Endothelial cell (in vitro differentiated cells): ENCODE measurements around the gene PRPF6. TPM values are rescaled to one million over a fixed set of nuclear protein-coding genes. Genes with fewer than 3 reads are reported as not detected.
"Not testable (repeated sequence)": the region's sequence is repeated elsewhere in the genome, so short reads cannot be mapped to it uniquely, and the experiment has no call there.

Source experiments
- DNase-seq: peaks from one replicate; pipeline ENCODE4 v3.0.0; 2021; ENCODE audit warnings: low spot score
- H3K27ac Mint-ChIP-seq: one replicate; pipeline ENCODE4 v1.8.0; 2021; ENCODE audit warnings: mixed read lengths, inconsistent platforms; ENCODE audit not compliant: unreplicated experiment
- H3K27me3 Mint-ChIP-seq: one replicate; pipeline ENCODE4 v1.8.0; 2021; ENCODE audit warnings: mild to moderate bottlenecking, moderate library complexity, mixed read lengths, inconsistent platforms; ENCODE audit not compliant: unreplicated experiment
- H3K36me3 Mint-ChIP-seq: one replicate; pipeline ENCODE4 v1.8.0; 2021; ENCODE audit warnings: mild to moderate bottlenecking, low read depth, mixed read lengths, inconsistent platforms; ENCODE audit not compliant: unreplicated experiment
- H3K4me1 Mint-ChIP-seq: one replicate; pipeline ENCODE4 v1.8.0; 2021; ENCODE audit warnings: mild to moderate bottlenecking, mixed read lengths, inconsistent platforms; ENCODE audit not compliant: unreplicated experiment
- H3K4me3 Mint-ChIP-seq: one replicate; pipeline ENCODE4 v1.8.0; 2021; ENCODE audit warnings: mild to moderate bottlenecking, mixed read lengths, inconsistent platforms; ENCODE audit not compliant: unreplicated experiment
- H3K9me3 Mint-ChIP-seq: one replicate; pipeline ENCODE4 v1.8.0; 2021; ENCODE audit warnings: mixed read lengths, inconsistent platforms; ENCODE audit not compliant: unreplicated experiment
- CTCF ChIP-seq: fragments of 200-600 bp; sonication (generic); IDR thresholded peaks from one replicate; pipeline ENCODE4 v1.5.0; 2021; ENCODE audit warnings: antibody characterized with exemption; ENCODE audit not compliant: unreplicated experiment
- total RNA-seq: library from RNA; stranded (reverse); fragmentation: NEBNext Ultra II Directional; extraction: Animal tissue kit (Norgen Biotek cat#: 25700); gene quantifications from one replicate; pipeline ENCODE4 v1.2.1, GENCODE V29; 2021; ENCODE audit not compliant: unreplicated experiment

Gene PRPF6
- total RNA-seq, 1 donor from 2014 or later = 73.4 TPM

DNA sequence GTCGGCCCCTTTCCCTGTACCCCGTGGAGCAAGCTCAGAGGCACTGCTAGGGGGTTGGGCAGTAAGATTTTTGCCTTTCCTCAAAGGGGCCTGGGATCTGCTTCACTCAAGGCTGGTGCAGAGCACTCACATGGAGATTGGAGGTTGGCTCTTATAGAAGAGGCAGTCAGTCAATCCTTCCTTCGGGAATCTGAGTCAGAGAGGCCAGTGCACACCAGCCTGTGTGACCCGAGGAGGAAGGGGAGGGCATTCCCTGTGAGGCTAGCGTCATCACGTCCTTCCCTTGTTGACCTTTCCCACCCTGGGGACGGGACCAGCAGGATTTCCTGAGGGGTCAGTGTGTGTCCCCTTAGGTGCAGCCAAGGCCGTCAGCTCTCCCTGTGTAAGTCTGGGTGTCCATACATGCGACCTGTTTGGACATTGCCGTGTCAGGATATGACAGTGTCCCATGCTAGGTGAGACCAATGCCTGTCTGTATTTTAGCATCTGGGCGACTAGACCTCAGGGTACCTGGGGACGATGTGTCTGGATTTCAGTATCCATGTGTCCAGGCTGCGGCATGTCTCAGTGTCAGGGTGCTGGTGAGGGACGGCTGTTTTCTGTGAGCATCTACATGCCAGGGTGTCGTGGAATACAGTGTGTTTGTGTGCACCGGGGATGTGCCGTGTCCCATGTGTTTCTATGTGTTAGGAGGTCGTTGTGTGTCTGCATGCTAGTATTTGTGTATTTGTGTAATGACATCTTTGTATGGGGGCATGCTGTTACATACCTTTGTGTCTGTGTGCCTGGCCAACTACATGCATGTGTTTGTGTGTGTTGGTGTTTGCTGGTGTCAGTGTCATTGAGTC lies 8.4 kb upstream of the PRPF6 start:
- no peak for TF ChIP-seq CTCF
- peak overlapping the region; percentile 38 for H3K27ac Mint-ChIP-seq
- no peak for DNase-seq

GRCh38 chr20:63973160-63973479 lies 7.8 kb upstream of the PRPF6 start:
- H3K27me3 Mint-ChIP-seq = peaks cover 3% of the 10 kb centered on the region
- peak overlapping the region; percentile 78 for H3K4me3 Mint-ChIP-seq
- H3K4me1 Mint-ChIP-seq = peaks cover 19% of the 10 kb centered on the region
- peak overlapping the region; percentile 38 for H3K27ac Mint-ChIP-seq
- H3K36me3 Mint-ChIP-seq = peaks cover 10% of the 10 kb centered on the region
- no peaks in the 10 kb centered on the region for H3K9me3 Mint-ChIP-seq
- no peak for TF ChIP-seq CTCF
- DNase-seq = no peak

More for the DNA sequence above, 8.4 kb upstream of the PRPF6 start:
- peaks cover 10% of the 10 kb centered on the region for H3K36me3 Mint-ChIP-seq
- no peaks in the 10 kb centered on the region for H3K9me3 Mint-ChIP-seq
- H3K4me3 Mint-ChIP-seq = peak overlapping the region; percentile 57
- H3K27me3 Mint-ChIP-seq = peaks cover 3% of the 10 kb centered on the region
- H3K4me1 Mint-ChIP-seq = peaks cover 17% of the 10 kb centered on the region

- TF ChIP-seq CTCF = peak; percentile 95
- DNase-seq = peak; percentile 97
- Mint-ChIP-seq H3K27me3 (peaks cover 3% of the 10 kb centered on the region), H3K4me3 (peak overlapping the region; percentile 78), H3K9me3 (no peaks in the 10 kb centered on the region), H3K27ac (peak overlapping the region; percentile 2), H3K36me3 (peaks cover 10% of the 10 kb centered on the region), H3K4me1 (peaks cover 18% of the 10 kb centered on the region)
Observed at GRCh38 chr20:63973636-63974401, 7.1 kb upstream of the PRPF6 start.

DNA sequence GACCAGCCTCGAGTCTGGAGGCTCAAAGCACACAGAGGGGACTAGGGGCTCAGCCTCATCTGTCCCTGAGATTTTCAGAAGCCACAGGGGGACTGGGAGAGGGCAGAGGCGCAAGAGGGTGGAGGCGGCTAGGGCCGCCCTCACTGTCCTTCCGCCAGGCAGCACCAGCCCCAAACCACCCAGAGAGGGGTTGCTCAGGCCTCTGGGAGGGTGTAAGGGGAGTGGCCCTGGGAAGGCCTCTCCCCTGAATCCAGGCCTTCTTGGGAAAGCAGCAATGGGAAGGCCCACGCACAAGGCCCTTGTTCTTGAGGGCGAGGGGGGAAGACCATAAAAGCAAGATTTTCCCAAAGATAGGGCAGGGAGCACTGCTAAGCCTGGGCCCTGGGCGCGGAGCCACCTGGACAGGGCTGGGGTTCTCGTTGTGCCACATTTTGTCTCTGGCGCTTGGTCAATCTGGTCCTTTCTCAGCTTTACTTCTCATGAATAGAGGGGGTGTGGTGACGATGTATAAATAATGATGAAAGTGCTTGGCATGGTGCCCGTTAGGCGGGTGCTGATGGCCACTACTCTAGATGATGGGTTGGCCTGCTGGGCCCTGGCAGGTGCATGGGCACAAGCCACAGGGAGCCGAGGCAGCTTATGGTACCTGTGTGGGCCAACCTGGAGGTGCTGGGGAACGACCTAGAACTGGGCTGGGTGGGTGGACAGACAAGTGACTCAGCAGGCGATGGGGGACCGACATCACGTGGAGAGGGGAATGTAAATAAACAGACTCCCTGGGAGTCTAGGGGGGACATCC lies 6.3 kb upstream of the PRPF6 start:
- Mint-ChIP-seq H3K4me3 (peak overlapping the region; percentile 79), H3K27ac (peak overlapping the region; percentile 42), H3K36me3 (peaks cover 10% of the 10 kb centered on the region)

DNA sequence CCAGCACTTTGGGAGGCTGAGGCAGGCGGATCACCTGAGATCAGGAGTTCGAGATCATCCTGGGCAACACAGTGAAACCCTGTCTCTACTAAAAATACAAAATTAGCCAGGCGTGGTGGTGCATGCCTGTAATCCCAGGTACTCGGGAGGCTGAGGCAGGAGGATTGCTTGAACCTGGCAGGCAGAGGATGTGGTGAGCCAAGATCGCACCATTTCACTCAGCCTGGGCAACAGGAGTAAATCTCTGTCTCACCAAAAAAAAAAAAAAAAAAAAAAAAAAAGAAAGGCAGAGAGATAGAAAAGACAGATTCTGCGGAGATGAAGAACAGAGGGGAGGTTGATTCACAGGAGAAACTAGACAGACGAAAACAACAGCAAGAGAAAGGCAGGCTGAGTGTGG lies 4.4 kb upstream of the PRPF6 start:
- not testable (repeated sequence) for H3K27ac Mint-ChIP-seq, DNase-seq, H3K9me3 Mint-ChIP-seq
- Mint-ChIP-seq H3K4me1 (peaks cover 28% of the 10 kb centered on the region), H3K36me3 (peaks cover 15% of the 10 kb centered on the region), H3K27me3 (peaks cover 13% of the 10 kb centered on the region), H3K4me3 (peak overlapping the region; percentile 43)

More for the DNA sequence above, 6.3 kb upstream of the PRPF6 start:
- H3K27me3 Mint-ChIP-seq = peaks cover 5% of the 10 kb centered on the region
- peaks cover 15% of the 10 kb centered on the region for H3K4me1 Mint-ChIP-seq
- no peak for TF ChIP-seq CTCF
- no peak for DNase-seq
- no peaks in the 10 kb centered on the region for H3K9me3 Mint-ChIP-seq
